GM19023 (cell line): Measurements from ENCODE around the gene ROBO2.

ENCODE experiments used
- ATAC-seq: cut with Tn5 transposase; IDR thresholded peaks from one replicate; pipeline ENCODE4 v1.9.1; 2021; ENCODE audit warnings: mild to moderate bottlenecking, moderate library complexity; ENCODE audit not compliant: unreplicated experiment

ROBO2 gene

GRCh38 chr3:77051591-77051990 is 11.7 kb downstream of the ROBO2 start:
- no peak for ATAC-seq

GRCh38 chr3:77052051-77052501 is 12.2 kb downstream of the ROBO2 start:
- no peak for ATAC-seq

DNA sequence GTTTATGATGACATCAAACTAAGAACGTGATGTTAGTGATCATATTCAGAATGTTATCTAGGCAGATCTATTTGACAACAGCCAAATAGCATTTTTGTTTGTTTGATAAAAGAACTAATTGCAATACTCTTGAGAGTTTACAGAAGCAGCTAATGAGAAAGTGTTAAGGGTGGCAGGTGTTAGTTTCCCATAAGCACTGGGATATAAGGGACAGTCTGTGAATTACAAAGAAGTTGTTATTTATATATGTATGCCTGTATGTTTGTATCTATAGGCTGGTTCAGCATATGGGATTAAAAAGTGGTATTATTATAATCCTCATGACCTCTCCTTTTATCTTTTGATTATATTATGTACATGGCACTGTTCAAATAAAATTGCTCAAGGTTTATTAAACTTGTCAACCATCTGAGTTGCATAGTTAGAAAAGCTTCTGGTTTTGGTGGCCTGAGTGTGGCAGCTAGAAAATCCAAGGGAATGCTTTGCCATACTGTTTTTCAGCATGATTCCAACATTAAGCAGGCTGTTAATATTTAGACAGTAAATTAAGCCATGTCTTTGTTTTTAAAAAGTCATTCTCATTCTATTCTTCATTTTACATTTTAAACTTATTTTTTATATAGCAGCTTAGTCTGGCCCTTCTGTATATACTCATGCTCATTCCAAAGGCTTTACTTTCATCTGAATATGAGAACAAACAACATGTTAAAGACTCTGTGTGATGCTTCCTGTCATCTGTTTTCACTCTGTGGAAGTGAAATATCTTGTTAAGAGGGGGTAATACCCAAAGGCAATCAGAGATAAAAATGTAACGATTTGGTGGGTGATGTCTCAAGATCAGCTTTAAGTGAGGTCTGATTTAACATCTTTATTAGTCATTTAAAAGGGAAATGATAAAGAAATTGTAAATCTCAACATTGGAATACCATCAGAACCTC is 13.1 kb downstream of the ROBO2 start:
- no peak for ATAC-seq

DNA sequence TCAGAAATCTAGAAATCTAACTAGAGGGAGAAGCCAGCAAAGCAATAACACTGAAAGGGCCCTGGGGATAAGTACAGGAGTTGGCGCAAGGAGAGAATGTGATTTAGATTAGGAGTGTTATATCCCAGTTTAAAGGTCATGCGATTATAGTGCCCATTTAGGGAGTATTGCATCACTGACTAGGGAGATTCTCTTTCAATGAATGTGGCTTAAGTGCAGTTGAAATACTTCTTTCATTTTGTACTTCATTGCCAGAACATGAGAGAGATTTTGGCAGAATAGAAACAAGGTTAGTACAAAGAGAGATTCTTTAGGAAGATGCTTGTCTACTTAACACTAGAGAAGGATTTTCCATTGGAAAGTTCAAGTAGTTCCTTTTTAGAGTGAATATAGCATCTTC is 13.9 kb downstream of the ROBO2 start:
- ATAC-seq: no peak

- ATAC-seq: no peak
Observed at GRCh38 chr3:77055841-77056341, 16.0 kb downstream of the ROBO2 start.

- ATAC-seq: no peak
Observed at GRCh38 chr3:77059354-77059753, 19.5 kb downstream of the ROBO2 start.

- ATAC-seq: no peak
Observed at GRCh38 chr3:77063423-77063822, 23.5 kb downstream of the ROBO2 start.

DNA sequence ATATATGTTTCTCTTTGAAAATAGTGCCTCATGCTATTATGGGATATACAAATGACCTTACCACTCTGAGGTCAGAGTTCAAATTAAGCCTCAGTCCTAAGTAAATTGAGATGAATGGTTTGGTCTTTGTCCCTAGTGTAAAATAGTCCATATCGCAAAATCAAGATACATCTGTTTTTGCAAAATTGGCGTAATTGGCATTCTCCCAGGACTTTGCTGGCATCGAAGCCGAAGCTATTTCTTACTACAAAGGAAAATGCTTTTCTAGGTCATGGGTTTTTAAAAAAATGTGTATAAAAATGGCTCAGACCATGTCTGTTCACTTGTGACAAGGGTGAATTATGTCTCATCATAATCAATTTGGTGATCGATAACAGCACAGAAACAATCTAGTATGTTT is 25.9 kb downstream of the ROBO2 start:
- ATAC-seq: no peak

GRCh38 chr3:77066829-77067228 is 26.9 kb downstream of the ROBO2 start:
- no peak for ATAC-seq

DNA sequence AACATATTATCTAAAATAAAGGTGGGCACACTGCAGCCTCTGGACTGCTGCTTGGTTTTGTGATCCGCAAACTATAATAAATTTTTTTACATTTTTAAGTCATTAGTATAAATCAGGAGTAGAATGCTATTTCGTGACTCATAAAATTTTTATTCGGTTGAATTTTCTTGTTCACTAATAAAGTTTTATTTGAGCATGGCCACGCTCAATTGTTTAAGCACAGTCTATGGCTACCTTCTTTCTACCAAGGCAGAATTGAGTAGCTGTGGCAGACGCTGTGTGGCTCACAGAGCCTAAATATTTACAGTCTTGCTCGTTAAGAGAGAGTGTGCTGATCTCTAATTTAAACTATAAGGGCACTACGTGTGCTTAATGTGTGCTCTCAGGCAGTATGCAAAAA is 28.9 kb downstream of the ROBO2 start:
- no peak for ATAC-seq

DNA sequence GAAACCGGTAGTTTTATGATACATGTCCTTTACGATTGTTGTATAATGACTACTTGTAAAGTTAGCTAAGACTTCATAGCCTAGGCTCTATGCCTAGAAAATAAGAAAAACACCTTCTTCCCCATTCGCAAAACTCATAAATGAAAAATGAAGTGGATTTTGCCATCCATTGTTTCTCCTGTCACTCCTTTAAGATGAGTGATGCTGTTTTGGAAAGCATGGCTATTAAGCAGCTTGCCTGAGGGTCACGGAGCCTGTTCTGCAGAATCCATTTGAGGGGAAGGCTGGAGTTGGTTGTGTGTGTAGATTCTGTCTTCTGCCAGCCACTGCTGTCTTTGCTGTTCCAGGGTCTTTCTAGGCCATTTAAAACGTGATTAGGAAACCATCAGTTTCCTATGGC is 31.5 kb downstream of the ROBO2 start:
- no peak for ATAC-seq

GRCh38 chr3:77071809-77072208 is 31.9 kb downstream of the ROBO2 start:
- no peak for ATAC-seq

DNA sequence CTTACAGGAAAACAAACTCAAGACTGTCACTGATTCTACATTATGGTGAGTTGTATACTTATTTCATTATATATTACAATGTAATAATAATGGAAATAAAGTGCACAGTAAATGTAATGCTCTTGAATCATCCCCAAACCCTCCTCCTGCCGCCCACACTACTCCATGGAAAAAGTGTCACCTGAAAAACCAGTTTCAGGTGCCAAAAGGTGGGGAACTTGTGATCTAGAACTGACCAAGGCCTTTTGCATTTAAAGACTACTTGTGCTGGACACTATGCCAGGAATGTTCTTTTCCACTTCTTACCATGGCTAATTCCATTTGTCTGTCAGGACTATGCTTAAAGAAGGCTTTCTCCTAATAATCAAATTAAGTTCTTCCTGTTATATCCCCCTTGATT is 32.3 kb downstream of the ROBO2 start:
- no peak for ATAC-seq

GRCh38 chr3:77078279-77078678 is 38.4 kb downstream of the ROBO2 start:
- no peak for ATAC-seq

GRCh38 chr3:77079988-77080610 is 40.2 kb downstream of the ROBO2 start:
- no peak for ATAC-seq

GRCh38 chr3:77081240-77081661 is 41.4 kb downstream of the ROBO2 start:
- no peak for ATAC-seq

GRCh38 chr3:77084511-77084910 is 44.6 kb downstream of the ROBO2 start:
- ATAC-seq: no peak

- no peak for ATAC-seq
Observed at GRCh38 chr3:77086408-77086807, 46.5 kb downstream of the ROBO2 start.

GRCh38 chr3:77091809-77092208 is 51.9 kb downstream of the ROBO2 start:
- no peak for ATAC-seq

GRCh38 chr3:77093101-77093500 is 53.2 kb downstream of the ROBO2 start:
- no peak for ATAC-seq

GRCh38 chr3:77096145-77096544 is 56.2 kb downstream of the ROBO2 start:
- ATAC-seq: no peak
